ENCODE results near the gene ZNF132. TPM values are rescaled to one million over a fixed set of nuclear protein-coding genes. Genes with fewer than 3 reads are reported as not detected.
A peak's percentile ranks its signal among the peaks of the same experiment; 100 is the strongest.

The ZNF132 gene
- total and polyA plus RNA-seq, 8 donors = 1.1 to 6.1 (median 2.0) TPM

GRCh38 chr19:58466760-58467589, 27.0 kb upstream of the ZNF132 start, which contains the start of gene ZNF324:
Gene ZNF324, plus strand, starts transcription at chr19:58467080. Its CDS starts 2,106 bp downstream, at chr19:58469186.
- peaks cover 0 to 5% (median 3%) of the 10 kb centered on the region in 3 donors for H3K36me3 ChIP-seq
- no peaks in the 10 kb centered on the region for H3K9me3 ChIP-seq
- no peak for TF ChIP-seq CTCF (IDR thresholded peaks at IDR 0.05)
- FAIRE-seq = peak; percentile 29
- H3K4me1 ChIP-seq = peaks cover 0 to 5% (median 0%) of the 10 kb centered on the region in 3 donors
- intact Hi-C loops (cut with DNase I) = no loop called here
- peak within 1 kb of the TSS in 3 of 4 donors; percentile 47 to 57 (median 54) for H3K27ac ChIP-seq
- no peaks in the 10 kb centered on the region for H3K27me3 ChIP-seq
- DNase-seq = peak; percentile 97 to 99 (median 98)
- WGBS, 2 donors = 0 to 1% methylated on average over 71 to 92 of the region's 92 CpGs
- ATAC-seq = peak; percentile 97 to 99 (median 98)
- peak within 1 kb of the TSS; percentile 96 to 100 (median 98) for H3K4me3 ChIP-seq

GRCh38 chr19:58466089-58466759, 26.3 kb upstream of the ZNF132 start:
- DNase-seq (no peak), FAIRE-seq (no peak), ATAC-seq (peak; percentile 39 to 54 (median 52))
- Histone ChIP-seq H3K9me3 (no peaks in the 10 kb centered on the region), H3K4me3 (peak overlapping the region; percentile 96 to 100 (median 98)), H3K27me3 (no peaks in the 10 kb centered on the region), H3K36me3 (peaks cover 0 to 3% (median 0%) of the 10 kb centered on the region in 3 donors), H3K4me1 (peaks cover 0 to 5% (median 0%) of the 10 kb centered on the region in 3 donors), H3K27ac (peak overlapping the region in 1 of 4 donors; percentile 54)
- WGBS, 2 donors = 31 to 33% methylated on average over 20 of the region's 20 CpGs
- intact Hi-C loops (cut with DNase I) = no loop called here
- TF ChIP-seq CTCF (IDR thresholded peaks at IDR 0.05) = no peak

- FAIRE-seq = no peak
- no peak for DNase-seq
- intact Hi-C loops (cut with DNase I) = no loop called here
Measured at GRCh38 chr19:58460039-58460438, 20.1 kb upstream of the ZNF132 start.

GRCh38 chr19:58456111-58456510, 16.2 kb upstream of the ZNF132 start:
- ATAC-seq (no peak), DNase-seq (no peak), FAIRE-seq (no peak)
- TF ChIP-seq CTCF (IDR thresholded peaks at IDR 0.05) = no peak
- Histone ChIP-seq H3K4me3 (no peak overlapping the region), H3K9me3 (no peaks in the 10 kb centered on the region), H3K27me3 (no peaks in the 10 kb centered on the region), H3K36me3 (no peaks in the 10 kb centered on the region), H3K27ac (no peak overlapping the region), H3K4me1 (no peaks in the 10 kb centered on the region)
- WGBS, 2 donors = 95 to 100% methylated on average over 35 of the region's 35 CpGs
- intact Hi-C loops (cut with DNase I) = no loop called here

More at GRCh38 chr19:58460039-58460438, 20.1 kb upstream of the ZNF132 start:
- H3K36me3 ChIP-seq = no peaks in the 10 kb centered on the region
- H3K27me3 ChIP-seq = no peaks in the 10 kb centered on the region
- no peak for TF ChIP-seq CTCF (IDR thresholded peaks at IDR 0.05)
- H3K27ac ChIP-seq = no peak overlapping the region
- H3K4me3 ChIP-seq = no peak overlapping the region
- no peaks in the 10 kb centered on the region for H3K9me3 ChIP-seq
- 83 to 100% methylated on average over 2 of the region's 2 CpGs for WGBS, 2 donors
- no peaks in the 10 kb centered on the region for H3K4me1 ChIP-seq
- no peak for ATAC-seq

All from pancreas (tissue), 10 donors.